Measurements from ENCODE around the gene NPVF. TPM values are rescaled to one million over a fixed set of nuclear protein-coding genes. Genes with fewer than 3 reads are reported as not detected.

NPVF gene
- total RNA-seq, 1 donor from 2014 or later = not detected

- DNase-seq = no peak
These were observed 5.1 kb downstream of the NPVF start for GRCh38 chr7:25223206-25223605.

- no peak for DNase-seq
These were observed 5.6 kb downstream of the NPVF start for GRCh38 chr7:25222666-25223065.

- DNase-seq = no peak
These were observed 7.3 kb downstream of the NPVF start for GRCh38 chr7:25221009-25221408.

GRCh38 chr7:25218191-25218590 lies 10.1 kb downstream of the NPVF start:
- DNase-seq = no peak

GRCh38 chr7:25216837-25217236 lies 11.4 kb downstream of the NPVF start:
- DNase-seq = no peak

- DNase-seq = no peak
These were observed 12.5 kb downstream of the NPVF start for GRCh38 chr7:25215694-25216335.

GRCh38 chr7:25208525-25209221 lies 19.6 kb downstream of the NPVF start:
- DNase-seq = no peak

- no peak for DNase-seq
These were observed 20.4 kb downstream of the NPVF start for GRCh38 chr7:25207887-25208286.

- no peak for DNase-seq
These were observed 21.5 kb downstream of the NPVF start for GRCh38 chr7:25206765-25207164.

GRCh38 chr7:25196132-25196896 lies 32.0 kb downstream of the NPVF start:
- no peak for DNase-seq

GRCh38 chr7:25194036-25194435 lies 34.2 kb downstream of the NPVF start:
- DNase-seq = no peak

- no peak for DNase-seq
These were observed 36.2 kb downstream of the NPVF start for GRCh38 chr7:25192043-25192442.

- DNase-seq = no peak
These were observed 39.1 kb downstream of the NPVF start for GRCh38 chr7:25189197-25189596.

GRCh38 chr7:25187932-25188331 lies 40.4 kb downstream of the NPVF start:
- DNase-seq = no peak

- no peak for DNase-seq
These were observed 41.9 kb downstream of the NPVF start for GRCh38 chr7:25186436-25186835.

- DNase-seq = no peak
These were observed 46.8 kb downstream of the NPVF start for GRCh38 chr7:25181532-25181931.

- no peak for DNase-seq
These were observed 47.3 kb downstream of the NPVF start for GRCh38 chr7:25180946-25181345.

GRCh38 chr7:25180592-25180923 lies 47.7 kb downstream of the NPVF start:
- DNase-seq = no peak

GRCh38 chr7:25179771-25180591 lies 48.3 kb downstream of the NPVF start:
- DNase-seq = peak; percentile 76

- no peak for DNase-seq
These were observed 49.0 kb downstream of the NPVF start for GRCh38 chr7:25179325-25179724.
